Activated CD4-positive, alpha-beta T cell treated with anti-CD3 and anti-CD28 coated beads, Interleukin-2, Interleukin-4, amounts not matched to agents 100 ng/mL and 50 ng/mL, durations not matched to agents 16 hours and 8 hours (primary cell): Measurements from ENCODE around the gene ATP6V0E1.

ENCODE experiments used
- DNase-seq: peaks from one replicate; pipeline ENCODE4 v3.0.0-alpha.2; 2020; ENCODE audit warnings: low spot score

Gene ATP6V0E1

DNA sequence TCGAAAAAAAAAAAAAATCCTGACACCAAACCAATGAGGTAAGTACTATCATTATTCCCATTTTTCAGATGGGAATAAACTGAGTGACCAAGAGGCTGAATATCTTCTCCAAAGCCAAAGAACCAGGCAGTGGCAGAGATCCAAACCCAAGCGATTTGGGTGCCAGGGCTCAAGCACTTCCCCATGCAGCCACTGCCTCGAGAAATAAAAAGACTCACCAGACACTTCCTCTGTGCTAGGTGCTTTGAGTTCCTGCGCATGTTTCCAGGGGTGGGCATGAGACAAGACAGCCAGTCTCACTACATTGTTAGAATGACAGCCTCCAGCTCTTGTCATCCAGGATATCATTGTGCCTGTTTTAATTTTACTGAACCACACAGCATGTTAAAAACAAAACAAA lies 26.6 kb upstream of the ATP6V0E1 start:
- no peak for DNase-seq

DNA sequence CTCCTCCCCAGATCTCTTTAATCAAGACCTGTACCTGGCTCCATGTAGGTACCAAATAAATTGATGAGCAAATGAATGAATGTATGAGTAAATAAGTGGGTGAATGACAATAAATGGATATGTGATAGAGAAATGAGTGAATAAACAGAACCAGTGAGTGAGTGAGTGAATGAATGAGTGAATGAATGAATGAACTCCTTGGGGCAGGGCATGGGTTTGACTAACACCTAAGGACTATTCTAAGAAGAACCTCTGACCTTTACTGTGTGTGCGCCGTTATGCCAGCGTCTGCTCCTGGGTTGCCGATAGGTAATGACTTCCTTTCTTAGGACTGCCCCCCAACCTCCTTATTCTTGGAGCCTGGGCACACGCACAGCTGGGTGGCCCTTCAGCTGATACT lies 26.1 kb upstream of the ATP6V0E1 start:
- DNase-seq = no peak

DNA sequence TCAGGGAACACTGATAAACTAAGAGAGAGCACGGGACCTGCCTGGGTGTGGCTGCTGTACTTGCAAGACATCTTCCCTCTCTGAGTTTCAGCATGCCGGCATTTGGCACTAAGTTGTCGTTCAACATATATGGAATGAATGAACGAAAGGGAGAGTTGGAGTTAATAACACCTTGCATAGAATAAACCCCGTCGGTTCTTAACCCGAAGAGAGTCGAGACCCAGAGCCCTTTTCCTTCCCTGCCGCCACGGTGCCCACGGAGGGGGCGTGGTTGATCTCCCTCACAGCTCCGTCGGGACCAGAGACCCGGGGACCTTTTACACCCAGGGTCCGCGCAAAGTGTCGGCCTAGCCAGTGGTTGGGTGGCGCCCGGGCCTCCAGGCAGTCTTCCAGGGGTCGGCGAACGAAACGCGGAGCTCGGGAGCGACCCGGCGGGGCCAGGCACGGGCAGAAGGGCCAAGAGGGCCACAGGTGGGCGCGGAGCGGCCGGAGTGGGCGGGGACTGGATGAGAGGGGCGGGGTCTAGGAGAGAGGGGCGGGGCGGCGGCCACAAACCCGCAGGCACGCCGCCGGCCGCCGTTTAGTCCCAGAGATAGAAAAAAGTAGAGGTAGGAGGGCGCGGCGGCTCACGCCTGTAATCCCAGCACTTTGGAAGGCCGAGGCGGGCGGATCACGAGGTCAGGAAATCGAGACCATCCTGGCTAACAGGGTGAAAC lies 25.1 kb upstream of the ATP6V0E1 start:
- DNase-seq = peak; percentile 50

- DNase-seq = no peak
Measured at GRCh38 chr5:172959824-172960799, 23.5 kb upstream of the ATP6V0E1 start.

DNA sequence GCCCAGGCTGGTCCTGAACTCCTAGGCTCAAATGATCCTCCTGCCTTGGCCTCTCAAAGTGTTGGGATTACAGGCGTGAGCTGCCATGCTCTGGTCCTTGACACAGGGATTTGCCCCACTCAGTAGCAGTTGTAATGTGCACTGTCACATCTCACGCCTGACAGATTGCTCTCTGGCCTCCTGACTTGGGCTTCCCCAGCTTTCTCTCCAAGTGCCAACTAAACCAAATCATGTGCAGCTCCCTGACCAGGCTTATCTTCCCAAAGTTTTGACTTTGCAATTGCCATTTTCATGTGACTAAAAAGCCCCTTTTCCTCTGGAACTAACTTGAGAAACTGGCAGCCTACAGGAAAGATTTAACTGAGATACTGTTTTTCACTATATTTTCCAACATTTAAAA lies 13.7 kb upstream of the ATP6V0E1 start:
- DNase-seq = no peak

DNA sequence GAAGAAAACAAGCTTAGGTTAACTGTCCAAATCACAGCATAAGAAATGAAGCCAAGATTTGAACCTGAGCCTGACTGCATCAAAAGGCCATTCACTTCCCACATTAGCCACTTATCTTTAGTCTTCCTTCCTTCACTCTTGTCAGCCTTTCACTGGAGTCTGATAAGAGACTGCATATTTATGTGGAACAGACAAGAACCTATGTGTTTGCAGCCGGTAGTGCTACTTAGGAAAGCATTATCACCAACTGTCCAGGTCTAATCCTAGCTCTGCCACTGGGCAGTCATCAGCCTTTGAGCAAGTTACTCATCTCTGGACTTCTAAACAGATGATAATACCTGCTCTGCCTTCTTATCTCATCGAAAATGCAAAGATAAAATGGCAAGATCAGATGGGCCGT lies 12.1 kb upstream of the ATP6V0E1 start:
- DNase-seq = no peak

DNA sequence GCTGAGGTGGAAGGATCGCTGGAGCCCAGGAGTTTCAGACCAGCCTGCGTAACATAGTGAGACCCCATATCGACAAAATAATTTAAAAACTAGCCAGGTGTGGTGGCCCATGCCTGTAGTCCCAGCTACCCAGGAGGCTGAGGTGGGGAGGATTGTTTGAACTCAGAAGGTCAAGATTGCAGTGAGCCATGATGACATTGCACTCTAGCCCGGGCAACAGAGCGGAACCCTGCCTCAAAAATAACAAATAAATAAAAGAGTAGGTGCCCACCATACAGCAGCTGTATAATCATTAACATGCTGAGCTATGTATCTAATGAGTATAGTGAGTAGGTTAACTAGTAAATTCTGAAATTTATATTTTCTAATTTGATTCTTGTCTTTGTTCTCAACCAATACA lies 11.0 kb upstream of the ATP6V0E1 start:
- no peak for DNase-seq

DNA sequence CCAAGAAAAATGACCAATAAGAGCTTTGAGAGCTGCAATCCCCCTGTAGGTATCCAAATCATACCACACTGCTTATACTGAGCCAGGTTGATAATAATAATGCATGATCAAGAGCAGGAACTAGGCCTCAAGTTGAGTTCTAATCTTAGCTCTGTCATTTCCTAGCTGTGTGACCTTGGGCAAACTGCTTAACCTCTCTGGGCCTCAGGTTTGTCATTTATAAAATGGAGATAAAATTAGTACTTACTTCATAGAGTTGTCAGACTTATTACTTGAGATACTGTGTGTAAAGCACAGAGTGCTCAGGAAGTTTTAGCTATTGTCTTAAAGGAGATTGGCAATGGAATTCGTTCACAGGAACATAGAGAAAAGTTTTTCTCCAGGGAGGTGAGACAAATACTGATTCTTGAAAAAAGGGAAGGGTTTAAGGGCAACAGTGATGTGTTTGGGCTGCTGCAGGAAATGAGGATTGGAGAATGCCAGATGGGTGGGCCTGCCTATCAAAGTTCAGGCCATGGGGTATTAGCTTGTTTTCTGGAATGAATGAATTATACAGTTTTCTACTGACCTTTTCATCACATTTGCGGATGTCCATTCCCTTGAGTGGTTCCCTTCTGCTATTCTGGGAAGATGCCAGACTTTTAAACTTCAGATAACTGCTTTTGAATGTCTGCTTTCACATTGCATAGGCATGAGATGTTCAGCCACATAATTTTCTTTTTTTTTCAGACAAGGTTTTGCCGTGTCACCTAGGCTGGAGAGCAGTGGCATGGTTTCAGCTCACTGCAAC lies 10.2 kb upstream of the ATP6V0E1 start:
- no peak for DNase-seq

GRCh38 chr5:172973931-172974330 lies 9.6 kb upstream of the ATP6V0E1 start:
- DNase-seq = no peak

DNA sequence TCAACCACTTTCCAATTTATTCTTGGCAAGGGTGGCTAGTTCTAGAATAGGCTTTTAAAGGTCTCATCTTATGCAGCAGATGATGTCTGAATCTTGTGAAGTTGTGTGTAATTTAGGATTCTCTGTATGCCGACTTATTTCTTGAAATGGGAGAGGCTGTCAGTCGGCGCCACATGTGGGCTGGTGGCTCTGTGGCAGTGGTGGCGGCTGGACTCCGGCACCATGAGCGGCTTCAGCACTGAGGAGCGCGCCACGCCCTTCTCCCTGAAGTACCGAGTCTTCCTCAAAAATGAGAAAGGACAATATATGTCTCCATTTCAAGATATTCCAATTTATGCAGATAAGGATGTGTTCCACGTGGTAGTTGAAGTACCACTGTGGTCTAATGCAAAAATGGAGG lies 8.3 kb upstream of the ATP6V0E1 start:
- no peak for DNase-seq

GRCh38 chr5:172979778-172980177 lies 3.8 kb upstream of the ATP6V0E1 start:
- DNase-seq = no peak

- no peak for DNase-seq
Measured at GRCh38 chr5:172981931-172982330, 1.6 kb upstream of the ATP6V0E1 start.

DNA sequence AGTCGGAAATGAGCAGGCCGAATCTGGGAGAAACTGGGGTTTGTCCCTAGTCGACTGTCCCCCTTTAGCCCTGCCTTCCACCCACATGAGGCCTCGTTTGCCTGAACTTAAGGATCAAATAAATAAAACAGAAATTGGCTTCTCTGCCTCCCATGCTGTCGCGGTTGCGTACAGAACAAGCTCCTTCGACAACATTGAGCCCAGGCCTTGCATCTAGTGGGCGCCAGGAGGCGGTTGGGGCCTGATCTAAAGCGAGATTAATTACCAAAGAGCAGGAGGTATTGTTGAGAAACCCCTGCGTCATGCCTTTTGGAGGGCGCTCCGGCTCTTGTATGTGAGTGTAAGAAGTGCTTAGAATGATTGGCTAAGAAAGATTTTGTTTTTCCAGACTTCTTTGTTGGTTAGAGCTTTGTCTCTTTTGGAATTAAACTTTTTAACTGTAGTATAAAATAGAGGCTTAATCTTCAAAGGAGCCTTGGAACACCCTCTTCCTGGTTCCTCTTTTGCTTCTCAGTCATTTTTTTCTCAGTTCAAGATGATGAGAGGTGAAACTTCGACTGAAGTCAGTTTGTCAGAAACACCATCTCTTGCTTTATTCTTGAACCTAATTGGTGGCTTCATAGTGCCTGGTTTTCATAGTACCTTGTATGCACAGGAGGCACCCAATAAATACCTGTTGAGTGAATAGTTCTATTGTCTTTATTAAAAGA lies 828 bp downstream of the ATP6V0E1 start:
- peak; percentile 75 for DNase-seq

DNA sequence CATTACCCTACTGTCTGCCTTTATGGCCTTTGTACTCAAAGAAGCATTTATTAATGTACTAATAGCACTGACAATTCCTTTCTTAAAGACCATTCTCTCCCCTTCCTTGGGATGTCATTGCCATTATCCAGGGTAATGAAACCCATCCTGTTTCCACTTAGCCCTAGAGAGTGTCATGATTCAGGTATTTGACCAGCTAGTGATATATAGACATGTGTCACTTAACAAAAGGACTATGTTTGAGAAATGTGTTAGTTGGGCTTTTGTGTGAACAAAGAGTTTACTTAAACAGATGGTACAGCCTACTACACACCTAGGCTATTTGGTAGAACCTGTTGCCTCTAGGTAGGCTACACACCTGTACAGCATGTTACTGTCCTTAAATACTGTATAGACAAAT lies 2.0 kb downstream of the ATP6V0E1 start:
- DNase-seq = no peak

DNA sequence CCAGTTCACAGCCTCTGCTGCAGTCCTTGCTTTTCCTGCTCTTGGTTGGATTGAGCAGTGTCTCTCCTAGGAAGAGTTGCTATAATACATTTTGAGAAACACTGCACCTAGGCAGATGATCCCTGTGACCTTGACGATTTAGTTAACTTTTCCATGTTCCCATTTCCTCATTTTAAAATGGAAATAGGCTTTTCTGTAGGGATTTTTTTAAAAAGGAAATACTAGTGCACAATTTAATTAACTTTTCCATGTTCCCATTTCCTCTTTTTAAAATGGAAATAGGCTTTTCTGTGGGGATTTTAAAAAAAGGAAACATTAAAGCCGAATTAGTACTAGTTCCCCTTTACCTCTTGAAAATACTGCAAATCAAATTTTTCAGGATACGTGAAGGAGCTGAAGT lies 4.7 kb downstream of the ATP6V0E1 start:
- no peak for DNase-seq

GRCh38 chr5:172990776-172991175 lies 7.2 kb downstream of the ATP6V0E1 start:
- DNase-seq = no peak

- no peak for DNase-seq
Measured at GRCh38 chr5:172994405-172994804, 10.8 kb downstream of the ATP6V0E1 start.

- DNase-seq = no peak
Measured at GRCh38 chr5:172999372-172999973, 15.9 kb downstream of the ATP6V0E1 start.

GRCh38 chr5:172999974-173000373 lies 16.4 kb downstream of the ATP6V0E1 start:
- DNase-seq = no peak

DNA sequence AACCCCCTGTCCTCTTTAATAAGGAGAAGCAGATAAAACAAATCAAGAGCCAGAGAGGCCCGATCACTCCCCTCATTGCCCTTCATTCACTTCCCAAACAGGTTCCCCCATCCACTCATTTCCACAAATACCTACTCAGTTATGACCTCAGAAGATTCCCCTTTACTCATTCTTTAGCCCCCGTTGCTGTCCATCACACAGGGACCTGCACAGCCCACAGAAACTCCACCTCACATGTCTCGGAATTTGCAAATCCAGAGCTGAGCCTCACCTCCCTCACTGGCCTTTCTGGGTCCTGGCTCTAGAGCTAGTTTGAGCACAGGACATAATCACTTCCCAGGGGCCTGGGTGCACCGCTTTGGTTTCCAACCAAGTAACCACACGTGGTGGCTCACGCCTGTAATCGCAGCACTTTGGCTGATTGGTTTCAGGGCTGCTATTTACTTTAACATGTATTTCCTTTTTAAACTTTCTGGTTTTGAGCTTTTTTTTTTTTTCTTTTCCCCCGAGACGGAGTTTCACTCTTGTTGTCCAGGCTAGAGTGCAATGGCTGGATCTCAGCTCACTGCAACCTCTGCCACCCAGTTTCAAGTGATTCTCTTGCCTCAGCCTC lies 17.8 kb downstream of the ATP6V0E1 start:
- DNase-seq = peak; percentile 27

DNA sequence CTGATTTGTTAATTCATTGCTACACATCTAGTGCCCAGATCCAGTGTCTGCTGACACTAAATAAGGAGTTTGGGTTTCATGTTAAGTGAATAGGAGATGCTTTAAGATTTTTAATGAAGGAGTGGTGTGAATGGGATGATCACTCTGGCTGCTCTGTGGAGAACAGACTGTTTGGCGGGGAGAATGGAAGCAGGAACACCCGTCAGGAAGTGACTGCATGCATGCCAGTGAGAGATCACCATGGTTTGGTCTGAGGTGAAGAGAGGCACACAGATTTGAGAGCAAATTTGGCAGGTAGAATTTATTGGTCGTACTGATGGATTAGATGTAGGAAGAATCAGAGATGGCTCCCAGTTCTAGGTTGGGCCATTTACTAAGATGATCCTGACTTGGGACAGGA lies 19.8 kb downstream of the ATP6V0E1 start:
- DNase-seq = no peak
